HG03196 (cell line): ENCODE results near the gene RNF223.

Experiments
- ATAC-seq: cut with Tn5 transposase; IDR thresholded peaks from one replicate; pipeline ENCODE4 v1.9.1; 2021; ENCODE audit not compliant: unreplicated experiment

The RNF223 gene

GRCh38 chr1:1047407-1047806 lies 26.7 kb downstream of the RNF223 start:
- no peak for ATAC-seq

GRCh38 chr1:1046767-1047166 lies 27.3 kb downstream of the RNF223 start:
- ATAC-seq = no peak

- no peak for ATAC-seq
These were observed 27.9 kb downstream of the RNF223 start for GRCh38 chr1:1046243-1046642.

GRCh38 chr1:1045129-1045528 lies 29.0 kb downstream of the RNF223 start:
- no peak for ATAC-seq

GRCh38 chr1:1044455-1045078 lies 29.5 kb downstream of the RNF223 start:
- ATAC-seq = no peak

- ATAC-seq = no peak
These were observed 30.2 kb downstream of the RNF223 start for GRCh38 chr1:1043921-1044320.

- ATAC-seq = no peak
These were observed 30.7 kb downstream of the RNF223 start for GRCh38 chr1:1043411-1043810.

- ATAC-seq = no peak
These were observed 31.3 kb downstream of the RNF223 start for GRCh38 chr1:1042835-1043234.

- ATAC-seq = no peak
These were observed 32.2 kb downstream of the RNF223 start for GRCh38 chr1:1041873-1042272.

GRCh38 chr1:1041092-1041523 lies 33.0 kb downstream of the RNF223 start:
- no peak for ATAC-seq

GRCh38 chr1:1040004-1040991 lies 33.8 kb downstream of the RNF223 start:
- no peak for ATAC-seq

- no peak for ATAC-seq
These were observed 34.8 kb downstream of the RNF223 start for GRCh38 chr1:1039145-1039910.

GRCh38 chr1:1038694-1039093 lies 35.4 kb downstream of the RNF223 start:
- ATAC-seq = no peak

GRCh38 chr1:1037366-1038327 lies 36.5 kb downstream of the RNF223 start:
- ATAC-seq = no peak

- no peak for ATAC-seq
These were observed 38.7 kb downstream of the RNF223 start for GRCh38 chr1:1035291-1035943.

- ATAC-seq = no peak
These were observed 39.7 kb downstream of the RNF223 start for GRCh38 chr1:1034439-1034781.

- ATAC-seq = no peak
These were observed 40.2 kb downstream of the RNF223 start for GRCh38 chr1:1033731-1034438.

GRCh38 chr1:1033009-1033587 lies 41.0 kb downstream of the RNF223 start:
- ATAC-seq = peak; percentile 70

GRCh38 chr1:1032424-1032823 lies 41.7 kb downstream of the RNF223 start:
- peak; percentile 8 for ATAC-seq
